GM12878 (cell line): ENCODE results near the gene KRTAP10-2. TPM values are rescaled to one million over a fixed set of nuclear protein-coding genes. Genes with fewer than 3 reads are reported as not detected.

Experiments used
- ATAC-seq: fragments of 200-7000 bp; cut with Tn5 transposase; 3 replicates; pipeline ENCODE4 v1.9.1; 2020; ENCODE audit warnings: mild to moderate bottlenecking, moderate library complexity
- BruUV-seq: library from RNA; stranded (reverse); fragments of 400-500 nt; replicated peaks from 2 replicates; lab custom pipeline; 2021; lab: Mats Ljungman, UMichigan
- CTCF ChIA-PET: fragments of 300-600 bp; sonication (Branson Sonifier 250); formaldehyde crosslinking; extraction: SDS; loops from one replicate; lab custom pipeline; 2021; ENCODE audit warnings: inconsistent platforms; lab: Yijun Ruan, JAX
- POLR2A ChIA-PET: fragments of 350-600 bp; formaldehyde crosslinking; extraction: SDS; loops from one replicate; lab custom pipeline; 2021; ENCODE audit warnings: inconsistent platforms; lab: Charles Lee
- RAD21 ChIA-PET: fragments of 300-600 bp; sonication (Branson Sonifier 250); formaldehyde crosslinking; loops from one replicate; lab custom pipeline; 2023; ENCODE audit warnings: antibody characterized with exemption; ENCODE audit not compliant: unreplicated experiment; lab: Charles Lee
- SMC1A ChIA-PET: fragments of 300-600 bp; sonication (Branson Sonifier 250); formaldehyde crosslinking; loops from one replicate; lab custom pipeline; 2023; ENCODE audit not compliant: unreplicated experiment, uncharacterized antibody; lab: Charles Lee
- DNase-seq: peaks from one replicate; pipeline ENCODE4 v3.0.0-alpha.2; 2011; ENCODE audit warnings: low read depth, low spot score
- FAIRE-seq: peaks from 3 replicates; lab custom pipeline; 2011; peaks lifted over from hg19 to GRCh38; lab: Jason Lieb, UNC
- H2AFZ ChIP-seq: 2 replicates; pipeline ENCODE4 v1.6.0; 2011; ENCODE audit warnings: low read depth, low read length, control low read depth; ENCODE audit not compliant: control insufficient read depth
- H3K27ac ChIP-seq: 2 replicates; pipeline ENCODE4 v1.5.1; 2011; ENCODE audit warnings: control low read depth; ENCODE audit not compliant: control insufficient read depth, insufficient read depth
- H3K27me3 ChIP-seq, 2 experiments: replicated peaks in 1 of 2; 2 replicates each; pipeline versions ENCODE4 v1.6.0 to v1.6.1; 2011; ENCODE audit warnings: low read length in 1 of 2; ENCODE audit not compliant: control insufficient read depth in 2 of 2, insufficient read depth in 2 of 2
- H3K36me3 ChIP-seq, 2 experiments: 2 replicates each; pipeline ENCODE4 v1.5.1; 2011; ENCODE audit warnings: low read length in 1 of 2; ENCODE audit not compliant: control insufficient read depth in 2 of 2, insufficient read depth in 2 of 2
- H3K4me1 ChIP-seq: 2 replicates; pipeline ENCODE4 v1.6.1; 2011; ENCODE audit warnings: mild to moderate bottlenecking, low read length, moderate library complexity, mixed read lengths; ENCODE audit not compliant: control insufficient read depth, insufficient read depth
- H3K4me2 ChIP-seq: 2 replicates; pipeline ENCODE4 v1.6.0; 2011; ENCODE audit warnings: control low read depth; ENCODE audit not compliant: control insufficient read depth, insufficient read depth
- H3K4me3 ChIP-seq: fragments of 200-600 bp; sonication (generic); 2 replicates; pipeline ENCODE4 v1.5.1; 2016
- H3K79me2 ChIP-seq: 2 replicates; pipeline ENCODE4 v1.6.0; 2011; ENCODE audit warnings: low read length; ENCODE audit not compliant: control insufficient read depth, insufficient read depth
- H3K9ac ChIP-seq: 2 replicates; pipeline ENCODE4 v1.8.0; 2011; ENCODE audit warnings: low read length, control low read depth, mixed read lengths; ENCODE audit not compliant: control insufficient read depth, insufficient read depth
- H3K9me3 ChIP-seq: replicated peaks from 3 replicates; pipeline ENCODE4 v1.5.1; 2011; ENCODE audit warnings: mild to moderate bottlenecking, low read length; ENCODE audit not compliant: control insufficient read depth, insufficient read depth
- H4K20me1 ChIP-seq: 2 replicates; pipeline ENCODE4 v1.6.0; 2011; ENCODE audit not compliant: control insufficient read depth, insufficient read depth
- BMI1 ChIP-seq: fragments of 450-650 bp; IDR thresholded peaks from 2 replicates; pipeline ENCODE4 v1.6.1; 2016; ENCODE audit warnings: mild to moderate bottlenecking, moderate library complexity, borderline replicate concordance
- CREB1 ChIP-seq: IDR thresholded peaks from 2 replicates; pipeline ENCODE4 v1.6.1; 2012; ENCODE audit warnings: low read depth, mild to moderate bottlenecking, inconsistent platforms
- CREM ChIP-seq: IDR thresholded peaks from 2 replicates; pipeline ENCODE4 v1.6.1; 2014; ENCODE audit warnings: antibody characterized with exemption, low read depth
- EP300 ChIP-seq, 2 experiments: fragments of 150-350 bp in 1 of 2; IDR thresholded peaks; 2 replicates each; pipeline ENCODE4 v1.6.1; 2011 to 2012; ENCODE audit warnings: low read depth in 2 of 2, low read length in 2 of 2, borderline replicate concordance in 1 of 2, improper control_type of control experiment in 1 of 2, inconsistent platforms in 1 of 2; ENCODE audit not compliant: control insufficient read depth in 1 of 2
- FOXK2 ChIP-seq: fragments of 450-650 bp; IDR thresholded peaks from 2 replicates; pipeline ENCODE4 v1.6.1; 2017; ENCODE audit warnings: mild to moderate bottlenecking, moderate library complexity
- GATAD2B ChIP-seq: fragments of 450-650 bp; conservative IDR thresholded peaks from 2 replicates; pipeline ENCODE4 v1.6.1; 2017; ENCODE audit warnings: low read depth, mild to moderate bottlenecking, moderate library complexity
- HCFC1 ChIP-seq: fragments of 150-350 bp; IDR thresholded peaks from 2 replicates; pipeline ENCODE4 v1.6.1; 2014; ENCODE audit warnings: low read length
- KLF5 ChIP-seq: fragments of 450-650 bp; IDR thresholded peaks from 2 replicates; pipeline ENCODE4 v1.6.1; 2014; ENCODE audit warnings: mild to moderate bottlenecking; ENCODE audit not compliant: partially characterized antibody
- MYC ChIP-seq: IDR thresholded peaks from 2 replicates; pipeline ENCODE4 v1.6.1; 2011; ENCODE audit warnings: mild to moderate bottlenecking, low read length, moderate library complexity, inconsistent platforms; ENCODE audit not compliant: insufficient read depth, insufficient replicate concordance, insufficient read length, severe bottlenecking
- NRF1 ChIP-seq: conservative IDR thresholded peaks from 2 replicates; pipeline ENCODE4 v1.6.1; 2011; ENCODE audit warnings: mild to moderate bottlenecking, low read depth, low read length, improper control_type of control experiment
- POLR2AphosphoS2 ChIP-seq: IDR thresholded peaks from 2 replicates; pipeline ENCODE4 v1.6.1; 2011; ENCODE audit warnings: low read depth, mild to moderate bottlenecking, low read length, improper control_type of control experiment, moderate library complexity
- SIX5 ChIP-seq: IDR thresholded peaks from 2 replicates; pipeline ENCODE4 v1.6.1; 2011; ENCODE audit warnings: mild to moderate bottlenecking, low read depth, low read length, moderate library complexity; ENCODE audit not compliant: severe bottlenecking
- SMARCA5 ChIP-seq: fragments of 450-650 bp; IDR thresholded peaks from 2 replicates; pipeline ENCODE4 v1.6.1; 2017; ENCODE audit warnings: mild to moderate bottlenecking
- ZNF622 ChIP-seq: fragments of 450-650 bp; IDR thresholded peaks from 2 replicates; pipeline ENCODE4 v1.6.1; 2017; ENCODE audit warnings: mild to moderate bottlenecking, inconsistent platforms
- WGBS: methylation state at CpG from one replicate; pipeline ENCODE4 v1.1.6; 2016; ENCODE audit warnings: low lambda C conversion rate; ENCODE audit not compliant: insufficient replicate concordance, insufficient coverage; ENCODE audit errors: missing lambda C conversion rate; 5-methylcytosine and 5-hydroxymethylcytosine counted together
- in situ Hi-C: fragments of 300-500 bp; cut with MboI; formaldehyde crosslinking; loops from 9 replicates; pipeline ENCODE4 v1.14.3; 2018; ENCODE audit warnings: mixed read lengths
- intact Hi-C: fragments of 100-400 bp; cut with micrococcal nuclease; formaldehyde crosslinking; loops from one replicate; pipeline ENCODE4 v1.14.2; 2022; ENCODE audit not compliant: unreplicated experiment
- polyA plus RNA-seq, 11 experiments: library from polyadenylated mRNA; depleted of rRNA in 4 of 11; unstranded in 6 of 11; stranded (reverse) in 5 of 11; fragments of >200 nt; fragmentation: Nextera tagmentation in 4 of 11; fragmentation: Illumina TruSeq in 1 of 11; extraction: Ambion mirVana in 4 of 11; extraction: Trizol in 1 of 11; gene quantifications; 1 replicate in 1 of 11; 2 replicates in 10 of 11; pipeline versions ENCODE4 v1.2.1 to v1.2.3, GENCODE V29; 2011 to 2016; ENCODE audit warnings: inconsistent platforms in 2 of 11, missing spikeins in 2 of 11, low read depth in 1 of 11
- total RNA-seq, 4 experiments: library from RNA; depleted of rRNA in 3 of 4; stranded (reverse); fragments of >200 nt in 3 of 4; fragmentation: Illumina TruSeq in 1 of 4; extraction: Trizol in 1 of 4; gene quantifications; 2 replicates each; pipeline versions ENCODE4 v1.2.1 to v1.2.3, GENCODE V29; 2013 to 2021
- TF ChIP-seq, protein P1 (sequence below): IDR thresholded peaks from 2 replicates; pipeline ENCODE4 v1.6.1; 2011; ENCODE audit warnings: borderline replicate concordance, low read depth, mild to moderate bottlenecking, moderate library complexity, mixed read lengths, low read length; ENCODE audit not compliant: insufficient read depth; ENCODE audit errors: extremely low read length

Gene KRTAP10-2
- total and polyA plus RNA-seq, 10 of the 15 experiments (the other 5 are each of a cell fraction or from before 2014, with no cell fraction given), result not detected

- SMC1A ChIA-PET, result interaction anchor here (1.5 kb wide), 1 partner anchor 280 kb away, joined by 3 read pairs; no protein-coding TSS in a partner anchor
- H3K4me3 ChIP-seq, result no peak overlapping the region
- H3K4me2 ChIP-seq, result no peak overlapping the region
- POLR2A ChIA-PET, result no interaction called here
- 35% methylated on average over 20 of the region's 21 CpGs for WGBS
- TF ChIP-seq MYC (no peak), KLF5 (no peak), HCFC1 (no peak), SIX5 (no peak), NRF1 (no peak), POLR2AphosphoS2 (no peak), ZNF622 (no peak), SMARCA5 (no peak), BMI1 (no peak), CREB1 (no peak), FOXK2 (no peak), EP300 (IDR thresholded peaks at IDR 0.05; ENCODE audit: borderline replicate concordance in 1 of 2, control insufficient read depth in 1 of 2, low read depth in 2 of 2, low read length in 2 of 2) (no peak), CREM (no peak), GATAD2B (no peak)
- TF ChIP-seq, protein P1, sequence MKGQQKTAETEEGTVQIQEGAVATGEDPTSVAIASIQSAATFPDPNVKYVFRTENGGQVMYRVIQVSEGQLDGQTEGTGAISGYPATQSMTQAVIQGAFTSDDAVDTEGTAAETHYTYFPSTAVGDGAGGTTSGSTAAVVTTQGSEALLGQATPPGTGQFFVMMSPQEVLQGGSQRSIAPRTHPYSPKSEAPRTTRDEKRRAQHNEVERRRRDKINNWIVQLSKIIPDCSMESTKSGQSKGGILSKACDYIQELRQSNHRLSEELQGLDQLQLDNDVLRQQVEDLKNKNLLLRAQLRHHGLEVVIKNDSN, result no peak
- TF ChIP-seq, all 136 proteins: peak for 0
- no peak for ATAC-seq
- intact Hi-C loops (no loop called here), in situ Hi-C loops (no loop called here)
- RAD21 ChIA-PET, result interaction anchor here (1.2 kb wide), 1 partner anchor 230 kb away, joined by 3 read pairs; no protein-coding TSS in a partner anchor
- DNase-seq, result no peak
- no peak for FAIRE-seq
- Histone ChIP-seq H3K9ac (no peak overlapping the region), H3K9me3 (no peaks in the 10 kb centered on the region; the same call in 2 of the 3 replicates), H2AFZ (no peak overlapping the region), H3K27me3 (no peaks in the 10 kb centered on the region; a peak in 1 of 4 replicates), H3K4me1 (no peaks in the 10 kb centered on the region), H3K27ac (no peak overlapping the region), H4K20me1 (no peaks in the 10 kb centered on the region), H3K79me2 (no peaks in the 10 kb centered on the region), H3K36me3 (no peaks in the 10 kb centered on the region)
- CTCF ChIA-PET, result interaction anchor here (0.5 to 3.1 kb wide), 3 partner anchors 28 to 281 kb away, joined by 3 to 30 read pairs (median 5); no protein-coding TSS in a partner anchor
- no TSS peak for BruUV-seq
Observed at GRCh38 chr21:44512496-44513388, 38.6 kb downstream of the KRTAP10-2 start.
